ENCODE data around the gene RRP12. TPM values are rescaled to one million over a fixed set of nuclear protein-coding genes. Genes with fewer than 3 reads are reported as not detected.
A peak's percentile ranks its signal among the peaks of the same experiment; 100 is the strongest.

Gene RRP12
- total RNA-seq, 2 donors from 2014 or later = 6.1 to 12.3 TPM

GRCh38 chr10:97336446-97336845 lies 64.7 kb downstream of the RRP12 start:
- no peaks in the 10 kb centered on the region for H3K36me3 ChIP-seq
- peaks cover 3 to 42% of the 10 kb centered on the region in 2 donors for H3K4me1 ChIP-seq
- H3K27ac ChIP-seq = peak overlapping the region in 1 of 2 donors; percentile 11
- no peaks in the 10 kb centered on the region for H3K27me3 ChIP-seq
- H3K4me3 ChIP-seq = no peak overlapping the region
- DNase-seq (ENCODE audit: low spot score) = no peak
- no peaks in the 10 kb centered on the region for H3K9me3 ChIP-seq
- TF ChIP-seq, protein P1, sequence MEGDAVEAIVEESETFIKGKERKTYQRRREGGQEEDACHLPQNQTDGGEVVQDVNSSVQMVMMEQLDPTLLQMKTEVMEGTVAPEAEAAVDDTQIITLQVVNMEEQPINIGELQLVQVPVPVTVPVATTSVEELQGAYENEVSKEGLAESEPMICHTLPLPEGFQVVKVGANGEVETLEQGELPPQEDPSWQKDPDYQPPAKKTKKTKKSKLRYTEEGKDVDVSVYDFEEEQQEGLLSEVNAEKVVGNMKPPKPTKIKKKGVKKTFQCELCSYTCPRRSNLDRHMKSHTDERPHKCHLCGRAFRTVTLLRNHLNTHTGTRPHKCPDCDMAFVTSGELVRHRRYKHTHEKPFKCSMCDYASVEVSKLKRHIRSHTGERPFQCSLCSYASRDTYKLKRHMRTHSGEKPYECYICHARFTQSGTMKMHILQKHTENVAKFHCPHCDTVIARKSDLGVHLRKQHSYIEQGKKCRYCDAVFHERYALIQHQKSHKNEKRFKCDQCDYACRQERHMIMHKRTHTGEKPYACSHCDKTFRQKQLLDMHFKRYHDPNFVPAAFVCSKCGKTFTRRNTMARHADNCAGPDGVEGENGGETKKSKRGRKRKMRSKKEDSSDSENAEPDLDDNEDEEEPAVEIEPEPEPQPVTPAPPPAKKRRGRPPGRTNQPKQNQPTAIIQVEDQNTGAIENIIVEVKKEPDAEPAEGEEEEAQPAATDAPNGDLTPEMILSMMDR (IDR thresholded peaks at IDR 0.05) = no peak

- Histone ChIP-seq H3K36me3 (no peaks in the 10 kb centered on the region), H3K27ac (peak overlapping the region in 1 of 2 donors; percentile 11), H3K4me3 (no peak overlapping the region), H3K9me3 (no peaks in the 10 kb centered on the region), H3K27me3 (no peaks in the 10 kb centered on the region), H3K4me1 (peaks cover 3 to 46% of the 10 kb centered on the region in 2 donors)
- no peak for DNase-seq (ENCODE audit: low spot score)
- TF ChIP-seq, protein P1 (IDR thresholded peaks at IDR 0.05) = no peak
These were observed 65.1 kb downstream of the RRP12 start for GRCh38 chr10:97336006-97336405.

DNA sequence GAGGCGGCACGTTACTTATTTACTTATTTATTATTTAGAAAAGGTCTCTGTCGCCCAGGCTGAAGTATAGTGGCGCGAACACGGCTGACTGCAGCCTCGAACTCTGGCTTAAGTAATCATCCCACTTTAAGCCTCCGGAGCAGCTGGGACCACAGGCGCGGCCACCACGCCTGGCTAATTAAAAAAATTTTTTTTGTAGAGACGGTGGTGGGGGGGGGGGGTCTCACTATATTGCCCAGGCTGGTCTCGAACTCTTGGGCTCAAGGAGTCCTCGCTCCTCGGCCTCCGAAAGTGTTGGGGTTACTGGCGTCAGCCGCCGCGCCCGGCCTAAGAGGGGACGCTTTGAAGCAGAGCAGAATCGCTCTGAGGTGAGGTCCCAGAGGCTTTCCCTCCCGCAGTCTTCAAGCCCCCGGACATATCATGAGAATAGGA lies 65.9 kb downstream of the RRP12 start:
- H3K27ac ChIP-seq = peak overlapping the region; percentile 93
- TF ChIP-seq, protein P1 (IDR thresholded peaks at IDR 0.05) = no peak
- H3K4me3 ChIP-seq = peak overlapping the region; percentile 84 to 85
- peaks cover 3 to 51% of the 10 kb centered on the region in 2 donors for H3K4me1 ChIP-seq
- DNase-seq (ENCODE audit: low spot score) = no peak
- no peaks in the 10 kb centered on the region for H3K36me3 ChIP-seq
- H3K27me3 ChIP-seq = no peaks in the 10 kb centered on the region
- no peaks in the 10 kb centered on the region for H3K9me3 ChIP-seq

DNA sequence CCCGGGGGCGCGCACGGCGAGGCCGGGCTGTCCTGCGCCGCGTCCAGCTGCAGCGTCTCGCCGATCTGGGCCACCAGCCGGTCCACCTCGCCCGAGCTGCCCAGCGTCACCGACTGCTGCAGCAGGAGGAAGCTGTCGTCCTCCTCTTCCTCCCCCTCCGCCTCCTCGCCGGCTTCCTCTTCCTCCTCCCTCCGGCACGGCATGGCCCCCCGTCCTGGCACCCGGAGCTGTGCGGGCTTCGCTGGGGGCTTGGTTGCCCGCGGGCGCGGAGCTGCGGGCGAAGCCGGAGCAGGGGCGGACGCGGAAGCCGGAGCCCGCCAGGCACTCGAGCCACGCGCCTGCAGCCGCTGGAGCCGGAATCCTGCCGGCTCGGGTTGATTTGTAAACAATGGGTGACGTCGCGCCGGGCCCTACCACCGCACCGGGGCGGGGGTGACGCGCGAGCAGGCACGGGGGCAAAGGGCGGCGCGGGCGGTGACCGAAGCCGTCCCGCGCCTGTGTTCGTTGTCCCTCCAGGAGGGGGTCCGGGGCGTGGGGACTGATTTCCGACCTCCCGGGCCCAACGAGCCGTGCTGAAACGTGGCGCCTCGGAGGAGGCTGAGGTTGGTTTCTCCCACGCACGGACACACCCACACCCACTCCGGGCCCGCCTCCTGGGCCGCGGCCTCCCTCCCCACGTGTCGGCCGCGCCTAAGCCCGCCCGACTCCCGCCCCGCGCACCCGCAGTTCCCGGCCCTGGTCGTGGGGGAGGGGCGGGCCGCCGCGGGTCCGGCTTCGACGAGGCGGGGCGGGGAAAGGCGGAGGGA lies 66.6 kb downstream of the RRP12 start, which contains the start of gene FRAT2:
TSS of gene FRAT2 (minus strand) at position 360 of the 806 bp plus-strand sequence. CDS start at position 203, 157 bp downstream.
- TF ChIP-seq, protein P1 (IDR thresholded peaks at IDR 0.05) = no peak
- H3K27ac ChIP-seq = peak within 1 kb of the TSS; percentile 93
- H3K27me3 ChIP-seq = no peaks in the 10 kb centered on the region
- no peaks in the 10 kb centered on the region for H3K9me3 ChIP-seq
- DNase-seq (ENCODE audit: low spot score) = peak; percentile 92
- H3K4me3 ChIP-seq = peak within 1 kb of the TSS; percentile 84 to 85
- no peaks in the 10 kb centered on the region for H3K36me3 ChIP-seq
- H3K4me1 ChIP-seq = peaks cover 3 to 57% of the 10 kb centered on the region in 2 donors

DNA sequence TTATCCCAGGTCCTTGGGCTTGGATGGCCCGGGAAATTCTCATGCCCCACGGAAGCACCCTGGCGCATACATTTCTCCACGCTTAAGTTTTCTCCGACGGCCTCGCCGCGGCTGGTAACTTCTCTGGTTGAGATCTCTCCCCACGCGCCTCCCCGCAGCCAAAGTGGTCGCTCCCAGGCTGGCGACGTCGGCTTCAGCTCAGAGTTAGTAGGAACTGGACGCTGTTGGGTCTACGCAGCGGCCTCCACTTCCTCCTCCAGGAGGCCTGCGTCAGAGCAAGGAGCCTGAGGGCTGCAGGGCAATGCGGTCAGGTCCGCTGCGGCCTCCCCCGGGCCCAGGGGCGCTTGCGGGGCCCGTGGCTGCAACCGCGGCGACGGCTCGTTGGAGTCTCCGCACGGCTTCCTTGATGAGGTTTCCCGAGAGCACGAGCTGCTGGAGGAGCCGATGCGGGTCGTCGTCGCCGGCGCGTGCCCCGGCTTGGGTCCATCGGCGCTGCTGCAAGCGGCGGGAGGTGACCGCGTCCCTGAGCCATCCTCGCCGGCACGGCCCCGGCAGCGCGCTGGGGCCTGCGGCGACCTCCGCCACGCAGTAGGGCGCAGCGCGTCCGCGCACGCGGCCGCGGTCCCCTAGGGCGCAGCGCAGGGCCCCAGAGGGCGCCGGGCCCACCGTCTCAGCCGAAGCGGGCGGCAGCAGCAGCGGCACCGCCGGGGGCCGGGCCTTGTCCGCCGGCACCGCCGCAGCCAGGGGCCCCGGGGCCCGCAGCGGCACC lies 67.4 kb downstream of the RRP12 start:
- H3K27ac ChIP-seq = peak overlapping the region; percentile 93
- peaks cover 3 to 65% of the 10 kb centered on the region in 2 donors for H3K4me1 ChIP-seq
- no peak for DNase-seq (ENCODE audit: low spot score)
- TF ChIP-seq, protein P1 (IDR thresholded peaks at IDR 0.05) = no peak
- peaks cover 5% of the 10 kb centered on the region for H3K36me3 ChIP-seq
- peak overlapping the region; percentile 84 to 85 for H3K4me3 ChIP-seq
- no peaks in the 10 kb centered on the region for H3K9me3 ChIP-seq
- H3K27me3 ChIP-seq = no peaks in the 10 kb centered on the region
